ENCODE data around the gene ADAMTSL2.

The ADAMTSL2 gene

DNA sequence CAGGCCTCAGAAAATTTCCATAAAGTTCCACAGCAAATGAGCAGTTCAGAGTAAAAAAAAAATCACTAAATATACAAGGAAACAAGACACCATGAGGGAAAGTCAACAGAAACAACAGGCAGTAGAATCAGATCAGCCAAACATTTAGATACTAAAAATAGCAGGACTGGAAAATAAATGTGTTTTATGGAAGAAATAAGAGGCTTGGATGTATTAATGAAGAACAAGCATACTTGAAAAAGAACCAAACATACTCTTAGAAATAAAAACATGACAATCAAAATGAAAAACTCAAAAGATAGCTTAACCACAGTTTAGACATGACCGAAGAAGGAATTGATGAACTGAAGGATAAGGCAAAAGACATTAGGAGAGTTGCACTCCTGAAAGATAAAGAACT, 32.4 kb upstream of the ADAMTSL2 start:
- no peak for DNase-seq

DNA sequence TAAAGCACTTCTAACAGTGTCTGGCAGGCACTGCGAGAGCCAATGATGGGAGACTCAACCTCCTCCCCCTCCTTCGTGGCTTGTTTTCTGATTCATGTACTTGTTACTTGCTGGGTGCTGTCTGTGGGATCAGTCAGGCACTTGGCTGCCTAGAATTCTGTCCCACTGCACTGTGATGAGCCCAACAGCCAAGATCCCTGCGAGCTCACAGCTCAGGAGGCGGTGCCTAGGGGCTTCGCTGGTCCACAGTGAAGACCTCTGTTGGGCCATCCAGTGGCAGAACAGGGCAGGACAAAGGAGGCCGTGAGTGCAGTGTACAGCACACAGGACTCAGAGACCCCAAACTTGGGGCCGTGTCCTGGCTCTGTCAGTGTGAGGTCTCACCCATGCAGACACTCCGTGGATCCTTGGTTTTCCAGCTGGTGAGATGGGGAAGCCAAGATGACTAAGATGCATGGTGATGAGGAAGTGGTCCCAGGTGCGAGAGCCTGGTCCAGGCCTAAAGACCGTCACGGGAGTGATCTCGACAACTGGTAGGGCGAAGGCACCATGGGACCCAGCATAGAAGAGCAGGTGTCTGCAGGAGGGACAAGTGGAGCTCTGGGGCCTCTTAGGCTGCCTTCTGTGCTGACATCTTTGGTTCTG, 29.2 kb upstream of the ADAMTSL2 start:
- DNase-seq, result no peak

DNA sequence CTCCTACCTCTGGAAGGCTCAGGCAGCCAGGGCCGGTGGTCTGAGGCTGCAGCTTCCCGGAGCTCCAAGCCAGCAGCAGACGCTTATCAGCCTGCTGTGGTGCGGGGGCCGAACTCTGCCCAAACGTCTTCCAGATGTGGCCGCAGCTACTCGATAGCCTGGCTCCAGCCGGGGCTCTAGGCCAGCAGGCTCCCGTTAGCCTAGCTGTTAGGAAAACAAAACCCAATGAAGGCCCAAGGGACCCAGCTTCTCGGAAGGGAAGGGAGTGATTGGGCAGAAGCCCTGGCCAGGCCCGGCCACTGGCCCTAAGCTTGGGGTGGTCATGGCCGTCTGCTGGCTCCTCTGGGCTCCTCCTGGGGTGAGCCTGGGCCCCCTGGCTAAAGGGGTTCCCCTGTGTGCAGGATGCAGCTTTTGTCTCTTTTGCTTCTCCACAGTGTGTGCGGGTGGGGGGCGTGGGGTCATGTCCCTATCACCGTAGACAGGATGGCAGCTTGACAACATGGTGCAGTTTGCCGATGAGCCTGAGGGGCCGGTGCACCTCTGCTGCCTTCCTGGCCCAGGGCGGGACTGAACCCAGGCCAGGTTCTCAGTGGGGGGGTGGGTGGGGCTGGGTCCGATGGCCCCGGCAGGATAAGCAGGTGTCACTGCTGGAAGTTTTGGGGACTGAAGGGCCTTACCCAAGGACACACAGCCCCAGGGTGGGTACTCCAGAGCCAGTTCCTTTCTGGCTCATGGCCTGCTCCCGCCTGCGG, 28.4 kb upstream of the ADAMTSL2 start:
- no peak for DNase-seq

DNA sequence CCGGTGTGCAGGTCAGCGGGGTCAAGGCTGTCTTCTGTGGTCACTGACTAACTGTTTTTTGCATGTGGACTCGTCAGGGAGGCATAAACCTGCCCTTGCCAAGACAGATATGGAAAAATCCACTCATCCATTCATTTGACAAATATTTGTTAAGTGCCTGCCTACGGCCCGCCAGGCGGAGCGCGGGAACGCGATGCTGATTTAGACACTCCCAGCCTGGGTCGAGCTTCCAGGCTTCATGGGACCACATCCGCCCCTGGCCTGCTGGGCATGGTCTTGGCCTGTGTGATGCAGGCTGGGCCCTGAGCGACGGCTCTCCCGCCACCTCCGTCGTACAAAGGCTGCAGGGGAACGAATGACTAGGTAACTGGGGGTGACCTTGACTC, 27.9 kb upstream of the ADAMTSL2 start:
- DNase-seq, result no peak

DNA sequence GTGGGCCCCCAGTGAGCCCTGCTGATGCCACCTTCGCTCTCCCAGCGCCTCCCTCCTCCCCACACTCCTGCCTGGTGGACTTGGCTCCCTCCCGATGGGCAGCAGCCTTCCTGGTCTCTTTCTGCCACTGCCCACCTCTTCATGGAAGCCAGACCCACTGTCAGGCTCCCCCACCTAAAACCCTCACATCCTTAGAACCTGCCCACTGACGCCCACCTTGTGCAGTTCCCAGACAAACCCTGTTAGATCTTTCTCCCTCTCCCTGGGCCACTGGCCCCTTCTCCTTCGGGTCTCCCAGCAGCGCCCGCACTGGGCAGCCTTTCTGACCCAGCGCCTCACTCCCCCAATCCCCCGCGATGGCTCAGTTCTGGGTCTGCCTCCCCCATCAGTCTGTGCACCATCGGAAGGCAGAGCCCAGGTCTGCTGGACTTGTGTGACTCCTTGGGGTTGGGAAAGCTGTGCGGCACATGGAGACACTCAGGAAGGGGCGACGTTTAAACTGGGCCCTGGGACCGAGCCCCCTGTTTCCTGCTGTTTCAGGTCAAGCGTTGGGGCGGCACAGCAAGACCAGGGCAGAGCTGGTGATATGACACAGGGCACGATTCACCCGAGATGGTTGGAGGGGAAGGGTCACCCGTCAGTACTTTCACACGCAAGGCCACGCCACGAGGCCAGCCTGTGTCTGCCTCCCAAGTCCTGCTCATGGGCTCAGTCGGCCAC, 27.1 kb upstream of the ADAMTSL2 start:
- no peak for DNase-seq

DNA sequence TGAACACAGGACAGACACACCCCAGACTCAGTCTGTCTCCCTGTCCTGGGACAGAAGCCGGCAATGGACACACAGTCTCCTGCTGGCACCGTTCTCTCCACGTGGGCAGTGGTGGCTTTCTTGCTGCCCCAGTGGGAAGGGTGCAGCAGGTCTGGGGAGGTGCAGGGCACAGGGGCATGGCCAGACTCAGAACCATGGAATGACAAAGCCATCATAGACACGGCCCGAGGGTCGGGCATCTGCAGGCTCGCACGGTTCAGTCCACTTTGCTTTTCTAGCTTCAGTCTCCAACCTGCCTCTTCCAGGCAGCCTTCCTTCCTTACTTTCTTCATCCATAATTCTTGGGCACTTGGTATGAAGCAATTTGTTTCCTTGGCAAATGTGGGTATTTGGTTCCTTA, 26.5 kb upstream of the ADAMTSL2 start:
- DNase-seq, result no peak

DNA sequence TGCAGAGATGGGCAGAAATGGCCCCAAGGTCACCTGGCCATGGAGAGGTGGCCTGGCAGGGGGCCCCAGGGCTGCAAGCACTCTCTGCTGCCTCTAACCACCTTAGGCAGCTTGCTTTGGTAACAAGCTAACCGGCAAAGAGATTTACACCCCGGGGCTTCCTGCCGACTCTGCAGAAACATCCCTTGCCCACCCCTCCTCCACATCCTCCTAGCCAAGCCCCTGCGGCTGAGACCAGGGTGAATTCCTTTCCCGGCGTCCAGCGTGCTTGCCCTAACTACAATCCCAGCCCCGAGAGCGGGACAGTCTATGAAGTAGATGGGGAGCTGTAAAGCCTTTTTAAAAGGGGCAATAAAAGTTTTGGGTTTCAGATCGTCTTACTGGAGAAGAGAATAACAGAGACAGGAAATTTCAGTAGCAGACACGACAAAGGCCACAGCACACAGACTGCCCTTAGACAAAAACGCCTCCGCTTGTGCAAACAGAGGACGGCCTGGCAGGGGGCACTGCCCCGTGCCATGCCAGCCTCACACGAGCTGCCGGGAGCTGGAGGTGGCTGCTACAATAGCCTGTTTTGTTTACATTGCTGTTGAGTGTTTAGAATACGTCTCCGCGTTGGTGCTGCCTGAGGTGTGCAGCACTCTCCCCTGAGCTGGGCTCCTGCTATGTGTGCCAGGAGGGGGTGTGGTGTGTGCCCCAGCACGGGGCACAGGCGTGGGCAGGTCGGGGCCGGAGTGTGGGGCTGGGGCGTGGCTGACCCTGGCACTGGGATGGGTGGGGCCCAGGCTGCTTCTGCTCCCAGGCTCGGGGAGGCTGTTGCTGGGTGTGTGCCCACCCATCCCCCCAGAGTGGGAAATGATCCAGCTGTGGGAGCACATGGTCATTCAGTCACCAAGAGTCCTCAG, 25.1 kb upstream of the ADAMTSL2 start:
- DNase-seq, result peak; percentile 2

DNA sequence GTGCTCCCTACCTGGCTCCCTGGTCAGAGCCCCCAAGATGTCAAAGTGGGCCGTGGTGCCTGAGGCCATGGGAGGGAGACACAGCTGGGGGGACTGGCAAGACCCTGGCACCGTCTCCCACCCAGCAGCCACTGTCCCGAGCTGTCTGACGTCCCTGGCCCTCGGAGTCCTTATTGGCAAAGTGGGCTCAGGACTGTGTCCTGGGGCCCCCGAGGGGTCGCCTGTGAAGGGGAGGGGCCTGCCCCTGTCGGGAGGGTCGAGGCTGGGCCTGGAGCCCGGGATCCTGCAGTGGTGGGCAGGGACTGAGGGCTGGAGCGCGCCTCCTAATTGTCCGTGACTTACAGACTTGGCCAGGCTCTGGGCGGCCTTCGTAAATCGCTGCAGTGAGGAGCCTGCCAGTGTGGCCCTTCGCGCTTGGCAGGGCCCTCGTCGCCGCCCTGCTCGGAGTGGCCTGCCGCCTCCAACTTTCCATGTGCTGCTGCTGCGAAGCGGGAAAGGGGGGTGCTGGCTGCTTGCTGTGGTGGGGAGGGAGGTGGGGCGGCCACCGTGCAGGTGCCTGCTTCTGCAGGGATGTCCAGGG, 23.5 kb upstream of the ADAMTSL2 start:
- DNase-seq, result no peak

DNA sequence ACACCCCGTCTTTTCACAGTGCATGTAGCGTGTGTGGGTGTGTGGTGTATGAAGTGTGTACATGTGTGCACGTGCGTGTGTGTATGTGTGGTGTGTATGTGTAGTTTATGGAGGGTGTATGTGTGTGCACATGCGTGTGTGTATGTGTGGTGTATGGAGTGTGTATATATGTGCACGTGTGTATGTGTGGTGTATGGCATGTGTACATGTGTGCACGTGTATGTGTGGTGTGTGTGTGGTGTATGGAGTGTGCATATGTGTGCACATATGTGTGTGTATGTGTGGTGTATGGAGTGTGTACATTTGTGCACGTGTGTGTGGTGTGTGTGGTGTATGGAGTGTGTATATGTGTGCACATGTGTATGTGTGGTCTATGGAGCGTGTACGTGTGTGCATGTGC, 22.9 kb upstream of the ADAMTSL2 start:
- no peak for DNase-seq

DNA sequence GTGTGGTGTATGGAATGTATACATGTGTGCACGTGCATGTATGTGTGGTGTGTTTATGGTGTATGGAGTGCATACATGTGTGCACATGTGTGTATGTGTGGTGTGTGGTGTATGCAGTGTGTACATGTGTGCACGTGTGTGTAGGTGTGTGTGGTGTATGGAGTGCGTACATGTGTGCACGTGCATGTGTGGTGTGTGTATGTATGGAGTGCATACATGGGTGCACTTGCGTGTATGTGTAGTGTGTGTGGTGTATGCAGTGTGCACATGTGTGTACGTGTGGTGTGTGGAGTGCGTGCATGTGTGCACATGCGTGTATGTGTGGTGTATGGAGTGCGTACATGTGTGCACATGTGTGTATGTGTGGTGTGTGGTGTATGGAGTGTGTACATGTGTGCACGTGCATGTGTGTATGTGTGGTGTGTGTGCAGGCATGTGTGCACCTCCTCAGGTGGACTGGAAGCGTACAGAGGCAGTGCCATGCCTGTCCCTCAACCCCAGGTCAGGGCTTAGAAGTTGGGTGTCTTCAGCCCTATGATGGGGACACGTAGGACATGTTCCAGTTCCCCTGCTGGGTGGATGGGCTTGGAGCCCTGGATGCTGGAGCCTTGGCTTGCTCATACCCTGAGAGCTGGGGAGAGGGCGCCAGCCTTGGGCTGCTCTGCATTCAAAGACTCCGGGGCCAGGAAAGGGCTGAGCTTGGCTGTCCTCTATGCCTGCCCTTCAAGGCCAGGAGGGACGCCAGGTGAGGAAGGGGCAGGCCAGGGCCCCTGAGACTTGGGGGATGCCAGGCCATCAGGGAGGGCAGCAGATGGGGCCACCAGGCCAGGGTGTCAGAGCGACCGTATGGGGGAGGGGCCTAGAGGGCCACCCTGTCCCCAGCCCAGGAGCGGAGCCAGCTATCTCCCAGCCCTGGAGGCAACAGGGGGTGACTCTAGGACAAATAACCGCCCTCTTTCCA, 22.0 kb upstream of the ADAMTSL2 start:
- no peak for DNase-seq

DNA sequence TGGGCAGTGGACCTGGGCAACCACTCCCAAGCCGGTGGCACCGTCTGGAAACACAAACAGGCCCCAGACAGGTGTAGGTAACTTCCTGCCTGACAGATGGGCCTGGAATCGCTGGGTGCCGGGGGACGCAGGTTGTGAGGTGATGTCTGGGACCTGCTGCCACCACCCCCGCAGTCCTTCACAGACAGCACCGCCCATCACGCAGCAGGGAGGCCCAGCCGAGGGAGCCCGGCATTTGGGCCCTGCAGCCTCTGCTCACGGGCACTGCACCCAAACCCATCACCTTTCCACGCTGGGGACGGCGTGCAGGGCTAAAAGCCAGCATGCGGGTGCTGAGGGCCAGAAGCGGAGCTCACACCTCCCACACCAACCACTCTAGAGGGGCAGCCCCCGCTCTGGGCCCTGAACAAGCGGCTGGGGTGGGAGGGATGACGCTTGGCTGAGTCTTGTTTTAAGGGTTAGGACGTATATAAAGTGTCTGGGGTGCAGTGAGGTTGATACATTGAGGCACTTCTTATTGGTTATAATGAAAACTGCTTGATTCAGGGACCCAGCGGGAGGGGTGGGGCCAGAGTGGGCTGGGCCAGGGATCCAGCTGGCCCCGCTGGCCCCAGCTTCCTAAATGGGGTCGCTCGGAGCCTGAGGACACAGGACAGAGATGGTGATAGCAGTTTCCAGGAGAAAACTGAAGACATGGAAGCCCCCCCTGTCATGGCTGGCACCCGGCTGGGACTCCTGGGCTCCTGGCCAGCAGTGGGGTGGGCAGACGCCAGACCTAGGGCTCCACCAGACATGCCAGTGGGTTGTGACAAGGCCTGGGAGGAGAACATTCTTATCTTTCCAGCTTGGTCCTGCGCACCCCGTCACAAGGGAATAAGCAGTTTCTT, 21.0 kb upstream of the ADAMTSL2 start:
- no peak for DNase-seq

DNA sequence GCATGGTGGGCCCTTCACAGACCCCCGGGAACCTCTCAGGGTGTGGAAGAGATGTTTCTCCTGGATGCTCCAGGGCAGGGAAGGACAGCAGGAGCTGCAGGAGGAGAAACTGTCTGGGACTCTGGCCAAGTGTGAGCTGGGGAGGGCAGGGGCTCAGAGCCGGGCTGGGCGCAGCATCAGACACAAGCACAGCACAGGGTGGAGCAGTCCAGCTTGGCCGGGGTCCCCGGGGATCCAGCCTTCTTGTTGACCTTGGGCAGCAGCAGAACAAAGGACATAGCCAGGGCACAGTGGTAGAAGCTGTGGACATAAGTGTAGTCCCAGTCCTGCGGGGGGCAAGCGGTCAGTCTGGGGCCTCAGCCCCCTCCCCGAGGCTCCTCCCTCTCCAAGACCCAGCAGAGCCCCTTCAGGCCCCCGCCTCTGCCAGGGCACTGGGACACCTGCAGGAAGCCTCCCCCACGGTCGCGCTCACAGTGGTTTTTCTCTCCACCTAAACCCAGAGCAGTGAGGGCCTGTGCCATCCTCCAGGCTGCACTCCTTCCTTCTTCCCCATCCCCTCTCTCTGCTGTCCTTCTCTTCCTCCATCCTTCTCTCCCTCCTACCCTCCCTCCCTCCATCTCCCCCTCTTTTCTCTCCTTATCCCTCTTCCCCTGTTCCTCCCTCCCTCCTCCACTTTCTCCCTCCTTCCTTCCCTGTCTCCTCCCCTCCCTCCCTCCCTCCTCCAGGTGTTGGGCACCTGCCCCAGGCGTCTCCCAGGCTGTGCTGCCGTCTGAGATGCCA, 19.9 kb upstream of the ADAMTSL2 start:
- no peak for DNase-seq

DNA sequence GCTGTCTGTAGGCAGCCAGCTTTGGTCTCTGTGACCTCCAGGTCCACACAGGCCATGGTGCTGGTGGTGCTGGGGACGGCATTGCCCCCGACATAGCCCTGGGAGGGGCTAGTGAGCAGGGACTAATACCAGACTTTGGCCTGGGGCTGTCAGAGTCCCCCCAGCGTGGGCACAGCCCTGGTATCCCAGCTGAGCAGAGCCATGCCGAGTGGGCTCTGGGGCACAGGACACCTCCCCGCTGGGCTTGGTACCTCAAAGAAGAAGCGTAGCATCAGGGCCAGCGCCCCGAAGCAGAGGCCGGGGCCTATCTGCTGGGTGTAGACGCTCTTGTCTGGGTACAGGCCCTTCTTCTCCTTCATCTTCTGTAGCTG, 19.3 kb upstream of the ADAMTSL2 start:
- DNase-seq, result no peak

DNA sequence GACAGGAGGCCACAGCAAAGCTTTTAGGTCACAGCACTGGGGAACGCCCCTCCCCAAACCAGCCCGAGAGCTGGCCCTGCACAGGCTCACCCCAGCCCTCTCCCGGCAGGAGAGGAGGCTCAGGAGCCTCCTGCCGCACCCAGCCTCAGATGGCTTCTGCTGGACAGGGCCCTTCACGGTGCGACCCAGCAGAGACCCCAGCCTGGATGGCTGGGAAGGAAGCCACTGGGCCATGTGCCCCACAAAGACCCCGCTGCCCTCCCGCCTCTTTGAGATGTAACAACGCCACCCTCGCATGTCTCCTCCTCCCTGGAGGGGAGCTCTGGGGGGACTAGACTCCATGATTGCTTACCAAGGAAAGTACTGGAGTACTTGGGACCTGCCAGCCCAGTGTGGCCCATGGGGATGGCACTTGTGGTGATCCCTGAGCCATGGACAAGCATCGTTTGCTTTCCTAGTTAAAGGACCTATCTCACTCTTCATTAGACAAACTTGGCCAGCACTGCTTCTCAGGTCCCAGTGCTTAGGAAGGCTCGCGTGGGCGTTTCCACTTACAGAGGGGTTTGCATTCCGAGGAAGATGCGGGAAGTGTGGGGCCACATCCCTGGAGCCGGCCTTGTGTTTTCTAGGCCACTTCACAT, 18.8 kb upstream of the ADAMTSL2 start:
- DNase-seq, result no peak

DNA sequence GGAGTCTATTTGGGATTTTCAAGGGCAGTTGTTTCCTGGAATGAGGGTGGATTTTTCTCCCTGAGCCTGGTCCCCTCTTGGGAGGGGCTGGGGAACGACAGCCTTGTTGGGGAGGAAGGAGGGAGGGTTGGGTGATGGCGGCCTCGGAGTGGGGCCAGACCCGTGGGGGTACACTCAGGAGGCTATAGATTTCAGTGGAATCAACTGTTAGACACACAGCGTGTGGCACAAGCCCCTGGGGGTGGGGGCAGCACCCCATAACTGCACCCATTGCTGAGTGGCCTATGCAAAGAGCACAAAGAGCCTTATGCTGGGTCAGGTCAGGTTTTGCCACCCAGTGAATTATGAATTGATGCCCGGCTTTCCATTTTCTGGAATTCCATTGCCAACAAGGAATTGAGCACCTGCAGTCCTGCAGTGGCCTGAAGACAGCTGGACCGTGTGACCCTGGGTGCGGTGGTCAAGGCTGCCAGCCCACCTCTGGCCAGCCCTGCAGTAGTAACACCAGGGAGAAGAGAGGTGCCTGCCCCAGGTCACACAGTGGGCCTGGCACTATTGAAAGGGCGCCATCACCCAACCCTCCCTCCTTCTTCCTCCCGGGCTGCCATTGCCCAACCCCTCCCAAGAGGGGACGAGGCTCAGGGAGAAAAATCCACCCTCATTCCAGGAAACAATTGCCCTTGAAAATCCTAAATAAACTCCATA, 18.1 kb upstream of the ADAMTSL2 start:
- no peak for DNase-seq

DNA sequence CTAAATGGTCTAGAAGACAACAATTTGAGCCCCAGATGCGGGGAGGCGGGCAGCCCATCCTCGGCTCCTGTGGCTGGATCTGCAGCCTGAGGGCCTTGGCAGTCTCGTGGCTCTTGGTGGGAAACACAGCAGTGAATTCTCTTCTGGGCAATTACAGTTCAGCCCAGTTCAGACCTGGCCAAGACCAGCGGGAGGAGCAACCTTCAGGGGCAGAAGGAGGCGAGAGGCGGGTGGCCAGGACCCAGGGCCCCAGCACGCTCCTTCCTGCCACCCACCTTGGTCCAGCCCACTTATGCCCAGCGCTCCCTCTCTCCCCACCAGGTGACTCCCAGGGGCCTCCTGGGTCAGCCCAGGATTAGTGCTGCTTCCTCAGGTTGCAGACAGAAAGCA, 17.5 kb upstream of the ADAMTSL2 start:
- DNase-seq, result no peak

DNA sequence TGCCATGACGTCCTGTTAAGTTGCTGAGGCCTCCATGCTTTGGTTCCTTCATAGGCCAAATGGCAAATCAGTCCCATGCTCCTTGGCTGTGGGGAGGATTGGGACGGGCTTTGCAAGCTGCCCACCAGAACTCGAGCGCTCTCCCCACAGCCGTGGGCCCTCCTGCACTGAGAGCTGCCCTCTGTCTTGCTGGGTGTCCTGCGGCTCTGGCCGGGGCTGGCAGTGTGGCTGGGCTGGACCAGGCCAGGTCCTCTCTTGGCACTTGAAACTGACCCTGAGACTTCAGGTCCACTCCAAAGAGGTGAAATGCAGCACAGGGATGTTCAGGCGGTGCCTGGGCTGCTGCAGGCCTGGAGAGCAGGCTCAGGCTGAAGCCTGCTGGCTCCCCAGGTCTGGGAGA, 16.8 kb upstream of the ADAMTSL2 start:
- no peak for DNase-seq

DNA sequence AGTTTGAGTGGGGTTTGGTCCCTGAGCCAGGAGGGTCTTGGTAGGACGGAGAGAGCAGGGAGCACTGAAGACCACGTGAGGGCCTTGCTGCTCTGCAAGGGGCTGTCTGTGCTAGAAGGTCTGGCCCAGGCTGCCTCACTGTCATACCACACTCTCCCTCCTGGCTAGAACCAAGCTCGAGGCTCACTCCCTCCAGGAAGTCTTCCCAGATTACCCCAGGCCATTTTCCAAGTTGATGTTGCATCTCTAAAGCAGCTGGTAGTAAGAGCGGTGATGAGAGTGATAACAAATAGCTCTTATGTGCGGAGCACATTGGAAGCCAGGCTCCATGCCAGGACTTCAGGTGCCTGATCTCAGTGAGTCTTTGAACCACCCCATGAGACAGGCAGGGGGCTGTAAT, 16.3 kb upstream of the ADAMTSL2 start:
- DNase-seq, result no peak
